NCI-H1694 treated with DMSO at 0.1 percent for 48 hours (cell line): ENCODE data around the gene WDSUB1.

Experiments
- DNase-seq: peaks from one replicate; lab custom pipeline; 2025; lab: John Stamatoyannopoulos, UW

WDSUB1 gene, protein sequence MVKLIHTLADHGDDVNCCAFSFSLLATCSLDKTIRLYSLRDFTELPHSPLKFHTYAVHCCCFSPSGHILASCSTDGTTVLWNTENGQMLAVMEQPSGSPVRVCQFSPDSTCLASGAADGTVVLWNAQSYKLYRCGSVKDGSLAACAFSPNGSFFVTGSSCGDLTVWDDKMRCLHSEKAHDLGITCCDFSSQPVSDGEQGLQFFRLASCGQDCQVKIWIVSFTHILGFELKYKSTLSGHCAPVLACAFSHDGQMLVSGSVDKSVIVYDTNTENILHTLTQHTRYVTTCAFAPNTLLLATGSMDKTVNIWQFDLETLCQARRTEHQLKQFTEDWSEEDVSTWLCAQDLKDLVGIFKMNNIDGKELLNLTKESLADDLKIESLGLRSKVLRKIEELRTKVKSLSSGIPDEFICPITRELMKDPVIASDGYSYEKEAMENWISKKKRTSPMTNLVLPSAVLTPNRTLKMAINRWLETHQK

DNA sequence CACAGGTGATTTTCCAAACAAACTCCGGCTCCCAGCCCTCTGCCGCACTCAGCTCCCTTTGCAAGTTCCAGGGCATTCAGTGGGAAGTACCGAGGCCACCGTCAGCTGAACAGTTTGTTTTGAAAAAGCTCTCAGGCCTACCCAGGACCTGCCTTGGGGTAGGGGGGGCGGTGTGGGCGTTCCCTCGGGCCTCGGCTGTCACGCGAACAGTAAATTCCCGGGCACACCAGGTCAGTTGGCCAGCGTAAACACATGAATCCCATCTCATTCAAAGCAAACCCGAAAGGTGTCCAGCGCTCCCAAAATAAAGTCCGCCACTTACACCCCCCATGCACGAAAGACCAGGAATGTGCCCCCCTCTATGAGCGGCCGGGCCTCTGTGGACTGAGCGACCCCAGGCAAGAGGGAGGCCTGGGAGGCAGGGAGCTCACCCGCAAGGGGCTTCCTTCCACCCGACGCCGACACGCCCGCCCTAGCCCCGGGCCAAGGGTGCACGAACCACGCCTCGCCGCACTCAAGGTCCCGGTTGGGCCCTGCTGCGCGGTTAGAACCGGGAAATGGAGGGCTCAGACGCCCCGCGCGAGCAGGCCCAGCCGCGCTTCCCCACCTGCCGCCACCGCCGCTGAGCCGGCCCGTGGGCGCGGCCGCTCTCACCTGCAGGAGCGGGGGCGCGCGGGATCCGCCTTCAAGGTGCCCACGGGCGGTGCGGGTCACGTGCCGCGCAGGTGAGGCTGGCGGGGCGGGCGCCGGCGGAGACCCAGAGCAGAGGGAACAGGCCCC lies at the start of gene WDSUB1:
WDSUB1 (minus strand) TSS at position 775 of the 780 bp plus-strand sequence. CDS start 3,634 bp downstream, outside the sequence.
- DNase-seq: no peak

DNA sequence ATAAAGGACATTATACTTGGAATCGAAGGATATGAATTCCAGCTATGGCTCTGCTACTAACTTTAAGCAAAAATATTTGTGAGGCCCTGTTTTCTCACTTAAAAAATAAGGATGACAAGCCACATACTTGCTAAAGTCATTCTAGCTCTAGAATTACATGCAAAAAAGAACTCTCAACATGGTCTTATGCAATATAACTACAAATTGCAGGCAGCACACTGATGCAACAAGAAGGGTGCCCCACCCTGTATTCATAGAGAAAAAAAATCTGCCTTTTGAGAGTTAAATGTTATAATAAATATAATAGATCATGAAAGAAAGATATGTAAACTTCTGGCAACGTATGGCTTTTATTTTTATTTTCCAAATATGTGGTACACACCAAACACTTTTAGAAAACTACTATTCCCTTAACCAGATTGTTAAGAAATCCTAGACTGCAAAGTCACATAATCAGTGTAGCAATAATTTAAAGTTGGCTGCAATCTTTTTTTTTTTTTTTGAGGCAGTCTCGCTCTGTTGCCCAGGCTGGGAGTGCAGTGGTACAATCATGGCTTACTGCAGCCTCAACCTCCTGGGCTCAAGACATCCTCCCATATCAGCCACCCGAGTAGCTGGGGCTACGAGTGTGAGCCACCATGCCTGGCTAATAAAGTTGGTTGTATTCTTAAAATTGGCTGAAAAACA lies 40.2 kb upstream of the WDSUB1 start:
- no peak for DNase-seq

DNA sequence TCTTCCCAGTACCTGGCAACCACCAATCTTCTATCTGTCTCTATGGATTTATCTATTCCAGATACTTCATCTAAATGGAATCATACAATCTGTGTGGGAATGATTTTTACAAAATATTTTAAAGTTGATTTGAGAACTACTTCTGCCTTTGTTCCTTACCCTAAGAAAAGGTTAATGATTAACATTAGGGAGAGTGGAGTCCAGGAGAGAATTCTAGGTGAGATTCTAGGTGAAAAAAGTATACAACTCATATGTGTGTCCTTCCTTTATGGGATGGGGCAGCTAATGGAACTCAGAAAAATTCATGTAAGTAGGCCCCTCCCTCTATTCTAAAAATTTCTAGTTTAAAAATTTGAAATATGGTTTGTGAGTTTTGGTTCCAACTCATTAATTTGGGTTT lies 35.9 kb upstream of the WDSUB1 start:
- DNase-seq: no peak

DNA sequence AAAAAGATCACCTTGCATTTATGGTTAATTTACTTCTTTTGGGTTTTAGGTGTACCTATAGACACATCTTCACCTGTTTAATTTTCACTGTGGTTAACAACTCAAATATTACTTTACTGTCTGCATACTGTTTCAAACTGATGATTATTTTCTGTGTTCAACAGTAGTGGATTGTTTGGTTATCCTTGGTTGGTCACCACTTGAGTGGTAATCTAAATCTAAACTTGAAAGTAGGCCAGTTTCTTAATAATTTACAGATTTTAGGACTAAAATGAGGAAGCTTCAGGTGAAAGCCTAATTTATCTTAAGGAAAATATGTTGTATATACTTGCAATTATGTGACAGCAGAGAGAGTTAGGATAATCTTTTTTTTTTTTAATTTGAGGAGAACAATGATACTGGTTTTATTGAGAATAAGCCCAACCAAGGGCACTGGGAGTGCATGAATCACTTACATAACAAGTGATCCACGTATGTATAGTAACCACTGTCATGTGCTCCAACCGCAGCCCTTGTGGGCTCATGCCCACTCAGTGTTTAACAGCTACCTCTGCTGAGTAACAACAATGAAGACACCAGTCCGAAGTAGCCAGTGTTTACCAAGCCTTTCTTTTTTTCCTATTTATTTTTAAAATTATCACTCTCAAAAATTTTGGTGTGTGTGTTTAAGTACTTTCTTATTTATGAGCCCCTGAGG lies 31.0 kb upstream of the WDSUB1 start:
- DNase-seq: no peak

DNA sequence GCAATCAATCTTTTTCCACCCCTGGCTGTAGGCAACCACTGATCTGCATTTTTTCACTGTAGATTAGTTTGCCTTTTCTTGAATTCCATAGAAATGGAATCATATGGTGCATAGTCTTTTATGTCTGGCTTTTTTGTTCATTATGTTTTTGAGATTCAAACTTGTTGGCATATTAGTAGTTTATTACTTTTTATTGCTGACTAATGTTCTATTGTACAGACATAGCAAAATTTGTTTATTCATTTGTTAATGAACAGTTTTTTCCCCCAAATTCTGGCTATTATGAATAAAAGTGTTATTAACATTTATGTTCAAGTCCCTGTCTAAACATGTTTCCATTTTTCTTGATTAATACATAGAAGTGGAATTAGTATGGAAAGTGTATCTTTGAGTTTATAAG lies 21.4 kb upstream of the WDSUB1 start:
- DNase-seq: no peak

DNA sequence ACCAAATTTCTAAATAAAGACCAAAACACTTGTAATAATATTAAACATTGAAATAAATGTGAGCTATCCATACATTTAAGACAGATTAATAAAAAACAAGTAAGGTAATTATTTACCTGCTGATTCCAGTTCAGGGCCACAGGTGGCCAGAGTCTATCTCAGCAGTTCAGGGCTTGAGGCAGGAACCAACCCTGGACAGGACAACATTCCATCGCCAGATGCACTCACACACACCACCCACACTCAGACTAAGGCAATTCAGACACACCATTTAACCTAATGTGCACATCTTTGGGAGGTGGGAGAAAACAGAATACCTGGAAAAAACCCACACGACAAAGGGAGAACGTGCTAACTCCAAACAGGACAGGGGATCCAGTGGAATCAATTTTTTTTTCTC lies 14.1 kb upstream of the WDSUB1 start:
- DNase-seq: no peak

DNA sequence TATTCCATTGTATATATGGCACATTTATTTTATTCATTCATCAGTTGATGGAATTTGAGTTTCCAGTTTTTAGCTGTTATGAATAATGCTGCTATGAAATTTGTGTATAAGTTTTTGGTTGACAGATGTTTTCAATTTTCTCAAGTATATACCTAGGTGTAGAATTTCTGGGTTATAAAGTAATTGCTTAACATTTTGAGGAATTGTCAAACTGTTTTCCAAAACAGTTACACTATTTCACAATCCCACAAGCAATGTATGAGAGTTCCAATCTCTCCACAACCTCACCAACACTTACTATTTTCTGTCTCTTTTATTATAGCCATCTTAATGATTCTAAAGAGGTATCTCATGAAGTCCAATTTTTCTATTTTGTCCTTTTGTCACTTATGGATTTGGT lies 12.5 kb upstream of the WDSUB1 start:
- DNase-seq: no peak

DNA sequence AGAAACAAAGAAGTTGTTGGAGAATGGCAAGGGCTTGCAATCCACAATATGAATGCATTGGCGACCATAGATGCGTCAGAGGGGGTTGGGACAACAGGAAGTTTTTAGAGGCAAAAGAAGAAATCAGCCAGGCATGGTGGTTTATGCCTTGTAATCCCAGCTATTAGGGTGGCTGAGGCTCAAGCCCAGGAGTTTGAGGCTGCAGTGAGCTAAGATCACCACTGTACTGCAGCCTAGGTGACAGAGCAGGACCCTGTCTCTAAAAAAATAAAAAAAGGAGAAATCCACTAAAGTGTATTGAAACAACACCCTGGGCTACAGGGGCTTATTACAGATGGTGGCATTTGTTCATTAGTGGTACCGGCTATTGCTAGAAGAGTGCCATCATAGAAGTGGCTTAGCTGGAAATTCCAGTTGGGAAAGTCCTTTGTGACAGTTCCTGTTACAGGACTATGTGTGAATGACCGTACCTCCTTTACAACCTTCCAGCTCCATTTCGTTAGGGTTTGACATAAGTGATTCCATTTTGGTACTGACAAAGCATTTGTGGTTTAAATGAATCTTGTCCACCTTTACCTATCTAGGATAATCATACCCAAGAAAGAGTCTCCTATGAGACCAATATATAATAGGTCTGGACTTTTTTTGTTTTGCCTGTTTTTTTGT lies 10.7 kb upstream of the WDSUB1 start:
- no peak for DNase-seq

DNA sequence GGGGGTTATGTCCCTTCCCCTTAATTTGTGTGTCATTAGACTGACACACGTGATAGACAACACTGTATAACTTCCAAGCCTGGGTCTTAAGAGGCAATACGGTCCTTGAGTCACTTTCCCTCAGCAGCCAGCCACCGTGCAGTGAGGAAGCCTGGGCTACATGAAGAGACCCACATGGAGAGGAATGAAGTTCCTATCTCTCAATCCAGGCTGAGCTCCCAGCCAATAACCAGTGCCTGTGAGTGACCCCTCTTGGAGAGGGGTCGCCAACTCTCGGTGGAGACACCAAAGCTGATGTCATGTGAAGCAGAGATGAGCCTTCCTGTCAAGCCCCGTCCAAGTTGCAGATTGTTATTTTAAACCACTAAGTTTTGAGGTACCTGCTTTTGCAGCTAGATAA lies 5.7 kb upstream of the WDSUB1 start:
- no peak for DNase-seq

DNA sequence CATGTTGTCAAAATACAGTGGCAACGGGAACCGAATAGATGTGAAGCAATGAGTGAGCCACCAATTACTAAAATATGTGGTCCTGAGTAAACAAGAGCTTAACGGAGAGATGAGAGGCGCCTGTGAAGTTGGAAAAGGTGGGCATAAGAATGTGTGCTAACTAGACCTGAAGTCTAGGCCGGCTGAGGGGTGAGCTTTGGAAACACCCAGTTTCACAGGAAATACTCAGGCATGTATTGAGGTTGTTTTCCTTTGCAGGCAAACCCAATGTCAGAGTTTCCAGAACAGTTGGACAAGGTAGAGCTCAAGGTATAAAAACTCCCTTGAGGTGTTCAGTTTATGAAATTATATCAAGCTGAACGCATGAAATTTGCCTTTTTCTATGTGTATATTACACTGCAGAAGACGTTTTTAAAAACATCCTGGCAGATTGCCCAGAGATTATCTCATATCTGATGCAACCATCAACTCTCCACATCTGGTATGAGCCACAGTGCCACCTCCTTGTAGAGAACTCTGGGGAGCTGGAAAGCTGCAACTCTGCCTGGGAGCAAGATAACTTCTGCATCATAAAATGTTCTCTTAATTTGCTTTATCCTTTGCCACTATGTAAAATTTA lies 3.9 kb upstream of the WDSUB1 start:
- peak; percentile 51 for DNase-seq

DNA sequence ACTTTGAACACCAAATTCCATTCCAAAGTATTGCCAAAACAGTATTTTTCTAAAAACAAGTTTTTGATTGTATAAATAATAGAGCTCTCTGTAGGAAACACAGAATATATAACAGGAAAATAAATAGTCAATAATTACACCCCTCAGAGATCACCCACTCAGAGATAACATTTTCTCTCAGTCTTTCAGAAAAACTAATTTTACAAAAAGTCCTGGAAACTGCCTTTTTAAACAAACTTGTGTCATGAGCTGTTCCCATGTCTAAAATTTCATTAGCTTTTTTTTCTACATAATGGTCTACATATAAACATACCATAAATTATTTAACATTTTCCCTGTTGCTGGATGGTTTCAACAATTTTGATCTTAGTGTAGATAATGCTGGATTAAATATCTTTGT lies 1.2 kb upstream of the WDSUB1 start:
- no peak for DNase-seq

DNA sequence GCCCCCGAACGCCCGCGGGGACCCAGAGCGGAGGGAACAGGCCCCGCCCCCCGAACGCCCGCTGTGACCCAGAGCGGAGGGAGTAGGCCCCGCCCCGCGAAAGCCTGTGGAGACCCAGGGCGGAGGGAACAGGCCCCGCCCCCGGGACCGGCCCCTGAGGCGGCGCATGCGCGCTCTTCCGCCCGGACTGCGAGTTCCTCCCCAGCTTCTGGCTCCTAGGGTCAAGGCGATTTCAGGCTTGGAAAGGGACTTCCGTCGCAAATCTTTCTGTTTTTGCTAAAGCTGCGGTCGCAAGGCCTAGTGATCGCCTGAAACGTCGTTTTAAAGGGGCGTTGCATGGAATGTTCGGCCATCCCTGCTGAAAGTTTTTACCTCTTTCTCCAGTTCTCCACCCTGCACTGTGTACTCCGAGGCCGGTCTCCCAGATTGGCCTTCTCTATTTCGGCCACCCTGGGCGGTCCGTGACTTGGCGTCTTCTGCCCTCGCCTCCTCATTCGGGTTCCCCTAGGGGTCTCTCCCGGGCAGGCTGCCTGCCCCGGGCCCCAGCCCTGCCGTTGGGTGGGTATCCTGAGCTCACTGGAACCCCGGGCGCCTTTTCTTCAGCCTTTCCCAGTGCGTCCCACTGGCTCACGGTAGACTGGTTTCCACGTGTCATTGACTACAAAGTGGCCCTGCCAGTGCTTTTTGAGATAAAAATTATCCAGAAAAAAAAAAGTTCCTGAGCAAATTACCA lies 372 bp upstream of the WDSUB1 start:
- peak; percentile 88 for DNase-seq

DNA sequence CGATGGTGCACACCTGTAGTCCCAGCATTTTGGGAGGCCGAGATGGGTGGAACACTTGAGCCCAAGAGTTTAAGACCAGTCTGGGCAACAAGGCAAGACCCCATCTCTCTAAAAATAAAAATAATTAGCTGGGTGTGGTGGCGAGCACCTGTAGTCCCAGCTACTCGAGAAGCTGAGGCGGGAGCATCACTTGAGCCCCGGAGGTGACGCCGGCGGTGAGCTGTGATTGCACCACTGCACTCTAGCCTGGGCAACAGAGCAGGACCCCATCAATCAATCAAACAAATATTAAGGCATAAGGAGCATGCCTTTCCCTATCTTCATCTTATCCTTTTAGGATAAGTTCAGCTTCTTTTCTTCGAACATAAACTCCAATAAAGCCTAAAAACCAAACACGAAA lies 1.1 kb downstream of the WDSUB1 start:
- no peak for DNase-seq

DNA sequence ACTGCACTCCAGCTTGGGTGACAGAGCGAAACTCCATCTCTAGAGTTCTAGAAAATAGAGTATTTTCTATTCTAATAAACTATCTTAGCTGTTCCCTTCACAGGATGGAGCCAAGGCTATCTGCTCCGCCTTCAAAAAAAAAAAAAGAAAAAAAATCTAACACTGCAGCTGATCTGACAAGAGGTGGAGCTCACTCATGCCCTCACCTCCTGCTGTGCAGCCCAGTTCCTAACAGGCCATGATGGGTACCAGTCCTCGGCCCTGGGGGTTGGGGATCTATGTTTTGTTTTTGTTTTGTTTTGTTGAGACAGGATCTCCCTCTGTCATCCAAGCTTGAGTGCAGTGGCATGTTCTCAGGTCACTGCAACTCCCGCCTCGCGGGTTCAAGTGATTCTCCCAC lies 3.0 kb downstream of the WDSUB1 start:
- no peak for DNase-seq

DNA sequence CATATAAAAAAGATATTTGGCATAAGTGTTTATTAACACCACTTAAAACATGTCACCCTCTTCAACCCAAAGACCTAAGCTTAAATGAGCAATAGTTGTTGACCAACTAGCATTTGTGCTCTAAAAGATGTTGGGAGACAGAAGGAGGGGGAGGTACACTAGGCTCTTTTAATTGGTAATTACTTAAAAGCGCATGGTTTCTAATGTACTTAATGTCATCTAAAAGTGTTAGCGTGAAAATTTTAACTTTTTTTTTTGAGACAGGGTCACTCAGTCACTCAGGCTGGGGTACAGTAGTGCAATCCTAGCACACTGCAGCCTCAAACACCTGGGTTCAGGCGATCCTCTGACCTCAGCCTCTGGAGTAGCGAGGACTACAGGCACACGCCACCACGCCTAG lies 5.5 kb downstream of the WDSUB1 start:
- DNase-seq: no peak

DNA sequence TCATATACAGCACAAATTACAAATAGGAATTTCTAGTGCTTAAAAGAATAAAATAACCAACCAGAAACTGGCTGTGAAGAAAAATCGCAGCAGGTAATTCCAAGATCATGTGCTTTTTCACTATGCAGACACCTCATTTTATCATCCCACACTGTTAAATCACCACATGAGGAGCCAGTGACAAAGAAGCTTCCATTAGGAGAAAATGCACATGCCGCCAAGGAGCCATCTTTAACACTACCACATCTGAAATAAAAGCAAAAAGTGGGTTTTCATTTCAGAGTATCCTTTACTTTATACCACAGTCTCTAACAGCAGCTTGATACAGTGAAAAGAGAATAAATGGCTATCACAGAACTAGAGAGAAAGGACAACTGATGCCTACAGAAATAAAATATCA lies 6.8 kb downstream of the WDSUB1 start:
- DNase-seq: no peak

DNA sequence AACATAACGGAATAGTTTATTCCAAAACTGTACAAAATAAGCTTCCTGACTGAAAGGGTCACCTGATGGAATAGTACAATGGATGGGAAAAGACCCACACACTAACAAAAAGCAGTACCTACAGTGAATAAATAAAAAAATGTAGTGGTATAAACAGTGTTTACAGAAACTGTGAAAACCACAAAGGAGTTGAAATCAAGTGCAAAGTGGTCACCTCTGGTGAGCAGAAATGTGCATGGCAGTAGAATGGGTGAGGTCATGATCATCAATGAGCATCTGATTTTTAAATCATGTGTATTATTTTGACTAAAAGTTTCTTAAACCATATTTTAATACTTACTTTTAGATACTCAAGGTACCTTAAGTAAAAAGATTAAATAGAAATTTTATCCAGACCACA lies 11.4 kb downstream of the WDSUB1 start:
- no peak for DNase-seq

DNA sequence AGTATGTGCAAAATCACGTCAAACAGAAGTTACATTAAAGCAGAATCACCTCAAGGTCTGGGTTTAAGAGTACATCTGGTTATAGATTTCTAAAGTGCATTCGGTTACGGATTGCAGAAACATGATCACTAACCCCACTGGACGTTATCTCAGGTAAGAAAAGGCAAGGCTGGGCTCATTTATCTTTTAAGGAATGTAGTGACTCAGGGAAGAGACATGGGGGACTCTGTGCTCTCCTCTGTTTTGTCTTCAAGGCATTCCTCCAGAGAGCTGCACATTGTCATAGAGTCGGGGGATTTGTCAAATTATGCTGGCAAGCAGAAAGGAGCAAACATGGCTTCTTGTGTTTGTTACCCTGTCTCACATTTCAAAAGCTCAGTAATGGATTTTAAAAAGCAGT lies 14.3 kb downstream of the WDSUB1 start:
- DNase-seq: no peak

DNA sequence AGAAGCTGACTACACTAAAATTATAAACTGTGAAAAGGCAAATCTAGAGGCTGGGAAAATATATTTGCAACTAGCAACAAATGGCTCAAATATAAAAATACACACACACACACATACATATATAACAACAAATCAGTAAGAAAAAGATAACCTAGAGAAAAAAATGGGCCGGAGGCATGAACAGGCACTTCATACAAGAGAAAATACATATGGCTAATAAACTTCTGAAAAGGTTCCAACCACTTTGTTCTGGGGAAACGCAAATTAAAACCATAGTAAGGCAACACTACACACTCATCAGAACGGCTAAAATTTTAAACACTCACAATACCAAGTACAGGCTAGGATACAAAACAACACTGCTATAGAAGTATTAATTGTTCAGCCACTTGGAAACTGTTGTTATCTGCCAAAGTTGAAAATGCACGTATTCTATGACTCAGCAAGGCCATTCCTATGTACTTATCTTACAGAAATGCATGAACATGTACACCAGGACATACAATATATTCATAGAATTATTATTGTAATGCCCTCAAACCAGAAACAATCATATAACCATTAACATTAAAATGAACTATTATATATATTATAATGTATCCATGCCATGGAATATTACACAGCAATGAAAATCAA lies 15.6 kb downstream of the WDSUB1 start:
- no peak for DNase-seq

DNA sequence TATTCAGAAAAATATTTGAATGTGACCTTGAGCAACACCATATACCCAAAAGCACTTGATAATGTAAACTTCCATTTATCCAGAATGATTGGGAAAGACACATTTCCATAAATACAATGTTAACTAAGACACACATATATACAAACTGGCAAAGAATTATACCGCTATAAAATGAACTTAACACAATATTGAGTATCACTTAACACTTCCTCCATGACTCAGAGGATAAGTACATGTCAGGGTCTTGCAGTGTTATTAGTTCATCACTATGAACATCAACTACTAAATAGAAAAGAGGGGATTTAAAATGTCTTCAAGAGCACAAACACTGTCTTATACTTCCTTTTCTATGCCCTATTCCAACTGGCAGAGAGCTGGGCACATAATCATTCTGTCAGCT lies 18.6 kb downstream of the WDSUB1 start:
- DNase-seq: no peak
